ENCODE data around the gene WRAP73. TPM values are rescaled to one million over a fixed set of nuclear protein-coding genes. Genes with fewer than 3 reads are reported as not detected.

Gene WRAP73
- total and polyA plus RNA-seq, 3 experiments from 2014 or later = 26.1 to 33.8 (median 30.7) TPM

GRCh38 chr1:3630914-3631313 is 19.0 kb downstream of the WRAP73 start:
- Mint-ChIP-seq H3K4me1 (peaks cover 4 to 5% (median 5%) of the 10 kb centered on the region in 3 donors), H3K27ac (peak overlapping the region in 1 of 8 donors; percentile 81), H3K4me3 (no peak overlapping the region), H3K9me3 (no peaks in the 10 kb centered on the region), H3K36me3 (peaks cover 0 to 79% (median 2%) of the 10 kb centered on the region in 3 donors), H3K27me3 (no peaks in the 10 kb centered on the region)
- CTCF ChIA-PET = interaction anchor here (6.0 kb wide), 1 partner anchor 11 kb away, joined by 36 read pairs; no protein-coding TSS in a partner anchor
- POLR2A ChIA-PET = no interaction called here
- no peak overlapping the region for H3K4me3 ChIP-seq (ENCODE audit: low read length)
- H3K4me1 ChIP-seq (ENCODE audit: insufficient read depth, low read length) = peaks cover 4% of the 10 kb centered on the region
- H3K9me3 ChIP-seq (ENCODE audit: low read length) = no peaks in the 10 kb centered on the region
- DNase-seq = no peak
- peaks cover 38% of the 10 kb centered on the region for H3K36me3 ChIP-seq (ENCODE audit: insufficient read depth, low read length)
- H3K27me3 ChIP-seq (ENCODE audit: insufficient read depth, low read length, poor library complexity, severe bottlenecking) = no peaks in the 10 kb centered on the region
- no peak overlapping the region for H3K27ac ChIP-seq (ENCODE audit: low read depth, low read length)

DNA sequence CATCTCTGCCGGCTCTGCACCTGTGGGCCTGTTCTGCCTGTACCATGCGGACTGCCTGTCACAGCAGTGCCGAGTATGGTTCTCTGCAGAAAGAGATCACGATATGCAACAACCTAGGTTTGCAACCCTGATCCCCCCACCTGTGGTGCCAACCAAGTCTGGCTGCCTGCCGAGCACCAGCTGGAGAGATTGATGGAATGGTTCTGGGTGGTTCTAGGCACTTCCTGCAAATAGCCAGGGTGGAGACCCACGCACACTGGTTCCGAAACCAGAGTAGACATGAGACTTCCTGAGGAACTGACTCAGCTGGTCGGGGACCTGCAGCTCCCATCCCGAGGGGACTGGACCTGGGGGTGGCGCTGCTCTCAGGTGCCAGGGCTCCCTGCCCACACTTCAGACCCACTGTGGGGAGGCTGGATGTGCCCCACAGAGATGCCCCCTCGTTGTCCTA is 19.7 kb downstream of the WRAP73 start:
- Histone ChIP-seq H3K27ac (ENCODE audit: low read depth, low read length) (no peak overlapping the region), H3K4me3 (ENCODE audit: low read length) (no peak overlapping the region), H3K27me3 (ENCODE audit: insufficient read depth, low read length, poor library complexity, severe bottlenecking) (no peaks in the 10 kb centered on the region), H3K36me3 (ENCODE audit: insufficient read depth, low read length) (peaks cover 34% of the 10 kb centered on the region), H3K9me3 (ENCODE audit: low read length) (no peaks in the 10 kb centered on the region), H3K4me1 (ENCODE audit: insufficient read depth, low read length) (peaks cover 9% of the 10 kb centered on the region)
- no peak for DNase-seq
- Mint-ChIP-seq H3K36me3 (peaks cover 0 to 76% (median 2%) of the 10 kb centered on the region in 3 donors), H3K4me3 (peak overlapping the region in 2 of 7 donors; percentile 18 to 56), H3K27ac (peak overlapping the region in 5 of 8 donors; percentile 42 to 83 (median 62)), H3K4me1 (peaks cover 8 to 9% (median 9%) of the 10 kb centered on the region in 3 donors), H3K27me3 (no peaks in the 10 kb centered on the region), H3K9me3 (no peaks in the 10 kb centered on the region)
- CTCF ChIA-PET = interaction anchor here (0.7 to 6.0 kb wide), 2 partner anchors 10 to 15 kb away, joined by 3 to 36 read pairs; no protein-coding TSS in a partner anchor
- POLR2A ChIA-PET = no interaction called here

DNA sequence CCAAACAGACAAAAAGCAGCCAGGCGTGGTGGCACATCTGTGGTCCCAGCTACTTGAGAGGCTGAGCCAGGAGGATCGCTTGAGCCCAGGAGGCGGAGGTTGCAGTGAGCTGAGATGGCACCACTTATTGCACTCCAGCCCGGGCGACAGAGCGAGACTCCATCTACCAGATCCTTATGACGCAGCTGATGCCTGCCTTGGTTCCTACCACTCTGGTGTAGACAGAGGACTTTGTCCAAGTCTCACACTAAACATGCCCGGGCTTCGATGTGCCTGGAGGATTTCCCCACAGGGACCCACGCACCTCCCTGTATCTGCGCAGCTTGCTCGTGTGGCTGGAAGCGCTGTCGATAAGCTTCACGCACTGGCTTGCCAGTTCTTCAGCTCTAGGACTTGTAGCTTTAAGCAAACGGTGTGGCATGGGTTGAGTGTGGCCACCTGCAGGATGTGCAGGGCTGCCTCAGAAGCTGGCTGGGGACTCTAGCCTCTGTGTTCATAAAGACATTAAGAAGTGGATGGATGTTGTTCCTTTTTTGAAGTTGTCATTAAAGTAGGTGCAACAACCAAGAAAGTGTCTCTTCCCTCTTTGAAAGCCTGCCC is 20.2 kb downstream of the WRAP73 start:
- Histone ChIP-seq H3K27ac (ENCODE audit: low read depth, low read length) (no peak overlapping the region), H3K27me3 (ENCODE audit: insufficient read depth, low read length, poor library complexity, severe bottlenecking) (no peaks in the 10 kb centered on the region), H3K4me1 (ENCODE audit: insufficient read depth, low read length) (peaks cover 9% of the 10 kb centered on the region), H3K9me3 (ENCODE audit: low read length) (no peaks in the 10 kb centered on the region), H3K36me3 (ENCODE audit: insufficient read depth, low read length) (peaks cover 34% of the 10 kb centered on the region), H3K4me3 (ENCODE audit: low read length) (no peak overlapping the region)
- peak overlapping the region in 2 of 8 donors; percentile 42 to 66 for H3K27ac Mint-ChIP-seq
- POLR2A ChIA-PET = interaction anchor here (0.5 kb wide), 1 partner anchor 1010 kb away, joined by 4 read pairs; no protein-coding TSS in a partner anchor
- H3K9me3 Mint-ChIP-seq = no peaks in the 10 kb centered on the region
- H3K36me3 Mint-ChIP-seq = peaks cover 0 to 72% (median 2%) of the 10 kb centered on the region in 3 donors
- peak overlapping the region in 1 of 7 donors; percentile 56 for H3K4me3 Mint-ChIP-seq
- peaks cover 8 to 11% (median 9%) of the 10 kb centered on the region in 3 donors for H3K4me1 Mint-ChIP-seq
- H3K27me3 Mint-ChIP-seq = peaks cover 0 to under 1% of the 10 kb centered on the region in 2 donors
- no peak for DNase-seq
- CTCF ChIA-PET = interaction anchor here (0.7 to 6.0 kb wide), 3 partner anchors 10 to 177 kb away, joined by 3 to 36 read pairs (median 4); no protein-coding TSS in a partner anchor

DNA sequence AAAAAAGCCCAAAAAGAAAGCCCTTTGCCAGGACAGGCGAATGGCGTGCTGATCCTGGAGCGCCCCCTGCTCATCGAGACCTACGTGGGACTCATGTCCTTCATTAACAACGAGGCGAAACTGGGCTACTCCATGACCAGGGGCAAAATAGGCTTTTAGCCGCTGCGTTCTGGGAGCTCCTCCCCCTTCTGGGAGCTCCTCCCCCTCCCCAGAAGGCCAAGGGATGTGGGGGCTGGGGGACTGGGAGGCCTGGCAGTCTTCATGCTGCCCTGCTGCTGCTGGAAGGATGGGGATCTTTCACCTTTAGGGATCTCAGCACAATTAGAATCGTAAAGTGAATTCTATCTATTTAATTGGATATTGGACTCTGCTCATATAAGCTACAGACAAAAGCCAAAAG is 21.5 kb downstream of the WRAP73 start:
- Histone ChIP-seq H3K4me1 (ENCODE audit: insufficient read depth, low read length) (peaks cover 17% of the 10 kb centered on the region), H3K4me3 (ENCODE audit: low read length) (no peak overlapping the region), H3K27me3 (ENCODE audit: insufficient read depth, low read length, poor library complexity, severe bottlenecking) (no peaks in the 10 kb centered on the region), H3K9me3 (ENCODE audit: low read length) (no peaks in the 10 kb centered on the region), H3K27ac (ENCODE audit: low read depth, low read length) (no peak overlapping the region), H3K36me3 (ENCODE audit: insufficient read depth, low read length) (peaks cover 34% of the 10 kb centered on the region)
- peaks cover 0 to 1% of the 10 kb centered on the region in 2 donors for H3K27me3 Mint-ChIP-seq
- peak overlapping the region in 3 of 8 donors; percentile 47 to 69 (median 57) for H3K27ac Mint-ChIP-seq
- DNase-seq = no peak
- ChIA-PET CTCF (interaction anchor here (1.2 to 6.0 kb wide), 2 partner anchors 8 to 175 kb away, joined by 4 to 36 read pairs; no protein-coding TSS in a partner anchor), POLR2A (no interaction called here)
- H3K36me3 Mint-ChIP-seq = peaks cover 0 to 65% (median 2%) of the 10 kb centered on the region in 3 donors
- H3K4me1 Mint-ChIP-seq = peaks cover 16 to 23% (median 16%) of the 10 kb centered on the region in 3 donors
- peak overlapping the region in 2 of 7 donors; percentile 40 to 45 for H3K4me3 Mint-ChIP-seq
- H3K9me3 Mint-ChIP-seq = no peaks in the 10 kb centered on the region

GRCh38 chr1:3627515-3628253 is 22.2 kb downstream of the WRAP73 start:
- H3K27me3 Mint-ChIP-seq = peaks cover 0 to 1% of the 10 kb centered on the region in 2 donors
- no peak overlapping the region for H3K4me3 ChIP-seq (ENCODE audit: low read length)
- ChIA-PET POLR2A (no interaction called here), CTCF (interaction anchor here (6.0 kb wide), 1 partner anchor 8 kb away, joined by 36 read pairs; no protein-coding TSS in a partner anchor)
- DNase-seq = no peak
- no peak overlapping the region for H3K27ac ChIP-seq (ENCODE audit: low read depth, low read length)
- no peaks in the 10 kb centered on the region for H3K9me3 ChIP-seq (ENCODE audit: low read length)
- H3K27me3 ChIP-seq (ENCODE audit: insufficient read depth, low read length, poor library complexity, severe bottlenecking) = no peaks in the 10 kb centered on the region
- H3K4me1 Mint-ChIP-seq = peaks cover 23 to 31% (median 24%) of the 10 kb centered on the region in 3 donors
- peak overlapping the region in 1 of 7 donors; percentile 48 for H3K4me3 Mint-ChIP-seq
- peaks cover 24% of the 10 kb centered on the region for H3K4me1 ChIP-seq (ENCODE audit: insufficient read depth, low read length)
- H3K36me3 Mint-ChIP-seq = peaks cover 0 to 58% (median 2%) of the 10 kb centered on the region in 3 donors
- peak overlapping the region in 1 of 8 donors; percentile 69 for H3K27ac Mint-ChIP-seq
- H3K36me3 ChIP-seq (ENCODE audit: insufficient read depth, low read length) = peaks cover 34% of the 10 kb centered on the region
- H3K9me3 Mint-ChIP-seq = no peaks in the 10 kb centered on the region

- peak overlapping the region; percentile 74 for H3K4me3 ChIP-seq (ENCODE audit: low read length)
- H3K27ac ChIP-seq (ENCODE audit: low read depth, low read length) = no peak overlapping the region
- peak overlapping the region; percentile 78 to 99 (median 96) for H3K4me3 Mint-ChIP-seq
- no peaks in the 10 kb centered on the region for H3K27me3 ChIP-seq (ENCODE audit: insufficient read depth, low read length, poor library complexity, severe bottlenecking)
- H3K9me3 Mint-ChIP-seq = no peaks in the 10 kb centered on the region
- POLR2A ChIA-PET = interaction anchor here (0.5 to 0.8 kb wide), 2 partner anchors 95 to 138 kb away, joined by 3 read pairs; no protein-coding TSS in a partner anchor
- H3K36me3 Mint-ChIP-seq = peaks cover 0 to 55% (median 5%) of the 10 kb centered on the region in 3 donors
- H3K4me1 Mint-ChIP-seq = peaks cover 30 to 47% (median 38%) of the 10 kb centered on the region in 3 donors
- peaks cover 0 to 1% of the 10 kb centered on the region in 2 donors for H3K27me3 Mint-ChIP-seq
- peaks cover 30% of the 10 kb centered on the region for H3K36me3 ChIP-seq (ENCODE audit: insufficient read depth, low read length)
- H3K9me3 ChIP-seq (ENCODE audit: low read length) = no peaks in the 10 kb centered on the region
- peak overlapping the region; percentile 47 to 93 (median 84) for H3K27ac Mint-ChIP-seq
- H3K4me1 ChIP-seq (ENCODE audit: insufficient read depth, low read length) = peaks cover 25% of the 10 kb centered on the region
- CTCF ChIA-PET = interaction anchor here (1.1 to 1.4 kb wide), 2 partner anchors 135 to 173 kb away, joined by 3 to 5 read pairs; no protein-coding TSS in a partner anchor
- DNase-seq = no peak
These were observed 23.9 kb downstream of the WRAP73 start for GRCh38 chr1:3626025-3626424.

DNA sequence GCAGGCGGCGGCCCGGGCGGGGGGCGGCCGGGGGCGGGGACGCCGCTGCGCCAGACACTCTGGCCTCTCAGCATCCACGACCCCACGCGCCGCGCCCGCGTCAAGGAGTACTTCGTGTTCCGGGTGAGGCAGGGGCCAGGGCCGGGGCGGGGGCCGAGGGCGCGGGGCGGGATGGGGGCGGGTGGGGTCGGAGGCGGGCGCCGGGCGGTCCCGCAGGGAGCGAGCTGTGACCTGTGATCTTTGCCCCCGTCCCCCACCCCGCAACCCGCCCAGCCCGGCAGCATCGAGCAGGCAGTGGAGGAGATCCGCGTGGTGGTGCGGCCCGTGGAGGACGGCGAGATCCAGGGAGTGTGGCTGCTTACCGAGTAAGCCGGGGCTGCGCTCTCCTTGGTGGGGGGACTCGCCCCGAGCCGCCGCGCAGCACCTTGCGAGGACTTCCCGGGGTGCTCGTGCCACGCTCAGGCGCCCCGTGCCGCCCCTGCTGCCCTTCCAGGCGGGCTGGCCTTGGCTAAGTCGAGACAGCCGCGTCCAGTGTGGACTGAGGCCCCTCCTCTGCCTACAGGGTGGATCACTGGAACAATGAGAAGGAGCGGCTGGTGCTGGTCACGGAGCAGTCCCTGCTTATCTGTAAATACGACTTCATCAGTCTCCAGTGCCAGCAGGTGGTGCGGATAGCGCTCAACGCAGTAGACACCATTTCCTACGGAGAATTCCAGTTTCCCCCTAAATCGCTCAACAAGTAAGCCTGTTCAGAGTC is 24.6 kb downstream of the WRAP73 start:
- peak in 1 of 5 donors; percentile 51 for DNase-seq
- H3K4me1 ChIP-seq (ENCODE audit: insufficient read depth, low read length) = peaks cover 29% of the 10 kb centered on the region
- Mint-ChIP-seq H3K9me3 (no peaks in the 10 kb centered on the region), H3K36me3 (peaks cover 0 to 49% (median 5%) of the 10 kb centered on the region in 3 donors), H3K27me3 (peaks cover 0 to 1% of the 10 kb centered on the region in 2 donors), H3K4me3 (peak overlapping the region; percentile 93 to 99 (median 96)), H3K27ac (peak overlapping the region; percentile 47 to 97 (median 92)), H3K4me1 (peaks cover 35 to 54% (median 41%) of the 10 kb centered on the region in 3 donors)
- ChIA-PET CTCF (interaction anchor here (1.1 kb wide), 1 partner anchor 172 kb away, joined by 3 read pairs; no protein-coding TSS in a partner anchor), POLR2A (interaction anchor here (0.5 to 0.8 kb wide), 2 partner anchors 95 to 137 kb away, joined by 3 read pairs; no protein-coding TSS in a partner anchor)
- H3K9me3 ChIP-seq (ENCODE audit: low read length) = no peaks in the 10 kb centered on the region
- peak overlapping the region; percentile 74 for H3K4me3 ChIP-seq (ENCODE audit: low read length)
- no peaks in the 10 kb centered on the region for H3K27me3 ChIP-seq (ENCODE audit: insufficient read depth, low read length, poor library complexity, severe bottlenecking)
- peak overlapping the region; percentile 84 for H3K27ac ChIP-seq (ENCODE audit: low read depth, low read length)
- H3K36me3 ChIP-seq (ENCODE audit: insufficient read depth, low read length) = peaks cover 30% of the 10 kb centered on the region
